Activated CD8-positive, alpha-beta T cell treated with anti-CD3 and anti-CD28 coated beads, Interleukin-2, amount 10 ng/mL, durations not matched to agents 7 days and 5 days (primary cell): ENCODE results near the gene EIF5A. TPM values are rescaled to one million over a fixed set of nuclear protein-coding genes. Genes with fewer than 3 reads are reported as not detected.
A peak's percentile ranks its signal among the peaks of the same experiment; 100 is the strongest.

Experiments
- ATAC-seq: fragments of 150-1000 bp; cut with Tn5 transposase; one replicate; pipeline ENCODE4 v1.10.0; 2021; ENCODE audit warnings: moderate library complexity
- CTCF ChIA-PET: fragments of 350-600 bp; sonication (Branson Sonifier 250); formaldehyde crosslinking; loops from one replicate; lab custom pipeline; 2021; ENCODE audit warnings: antibody characterized with exemption; lab: Charles Lee
- POLR2A ChIA-PET: fragments of 350-600 bp; sonication (Branson Sonifier 250); formaldehyde crosslinking; loops from one replicate; lab custom pipeline; 2021; ENCODE audit warnings: antibody characterized with exemption; lab: Charles Lee
- DNase-seq: peaks from one replicate; pipeline ENCODE4 v3.0.0-alpha.2; 2020
- H3K27ac Mint-ChIP-seq: one replicate; pipeline ENCODE4 v1.8.0; 2021; ENCODE audit warnings: mild to moderate bottlenecking, mixed read lengths
- H3K27me3 Mint-ChIP-seq: one replicate; pipeline ENCODE4 v1.8.0; 2021; ENCODE audit warnings: low read depth, mixed read lengths
- H3K36me3 Mint-ChIP-seq: one replicate; pipeline ENCODE4 v1.8.0; 2021; ENCODE audit warnings: low read depth, mixed read lengths
- H3K4me1 Mint-ChIP-seq: one replicate; pipeline ENCODE4 v1.8.0; 2021; ENCODE audit warnings: low read depth, mixed read lengths
- H3K4me3 Mint-ChIP-seq: one replicate; pipeline ENCODE4 v1.8.0; 2021; ENCODE audit warnings: mild to moderate bottlenecking, mixed read lengths
- H3K9me3 Mint-ChIP-seq: one replicate; pipeline ENCODE4 v1.8.0; 2022; ENCODE audit warnings: mixed read lengths; ENCODE audit not compliant: insufficient read depth
- total RNA-seq, 2 experiments: library from RNA; stranded (reverse); gene quantifications; one replicate each; pipeline ENCODE4 v1.2.3, GENCODE V29; 2021

The EIF5A gene
- total RNA-seq, 2 experiments from 2014 or later: 685 to 690 TPM

- Mint-ChIP-seq H3K4me1 (peaks cover 61% of the 10 kb centered on the region), H3K4me3 (peak within 1 kb of the TSS; percentile 91), H3K27ac (peak within 1 kb of the TSS; percentile 97), H3K36me3 (peaks cover 63% of the 10 kb centered on the region), H3K27me3 (no peaks in the 10 kb centered on the region), H3K9me3 (no peaks in the 10 kb centered on the region)
- DNase-seq (peak; percentile 96), ATAC-seq (peak; percentile 86)
- POLR2A ChIA-PET: interaction anchor here (0.6 to 3.7 kb wide), 6 partner anchors 12 to 256 kb away, joined by 3 to 24 read pairs (median 6); partner anchors contain the start of genes ACAP1, GABARAP and NEURL4
- CTCF ChIA-PET: interaction anchor here (0.7 to 1.9 kb wide), 4 partner anchors 10 to 31 kb away, joined by 3 to 6 read pairs (median 4); partner anchors contain the start of genes ACAP1 and NEURL4
These were observed 7.5 kb downstream of the EIF5A start, which contains the start of gene GPS2 for GRCh38 chr17:7314719-7315569. Gene GPS2 (minus strand): TSS chr17:7315360. CDS start chr17:7315052, 308 bp downstream.

DNA sequence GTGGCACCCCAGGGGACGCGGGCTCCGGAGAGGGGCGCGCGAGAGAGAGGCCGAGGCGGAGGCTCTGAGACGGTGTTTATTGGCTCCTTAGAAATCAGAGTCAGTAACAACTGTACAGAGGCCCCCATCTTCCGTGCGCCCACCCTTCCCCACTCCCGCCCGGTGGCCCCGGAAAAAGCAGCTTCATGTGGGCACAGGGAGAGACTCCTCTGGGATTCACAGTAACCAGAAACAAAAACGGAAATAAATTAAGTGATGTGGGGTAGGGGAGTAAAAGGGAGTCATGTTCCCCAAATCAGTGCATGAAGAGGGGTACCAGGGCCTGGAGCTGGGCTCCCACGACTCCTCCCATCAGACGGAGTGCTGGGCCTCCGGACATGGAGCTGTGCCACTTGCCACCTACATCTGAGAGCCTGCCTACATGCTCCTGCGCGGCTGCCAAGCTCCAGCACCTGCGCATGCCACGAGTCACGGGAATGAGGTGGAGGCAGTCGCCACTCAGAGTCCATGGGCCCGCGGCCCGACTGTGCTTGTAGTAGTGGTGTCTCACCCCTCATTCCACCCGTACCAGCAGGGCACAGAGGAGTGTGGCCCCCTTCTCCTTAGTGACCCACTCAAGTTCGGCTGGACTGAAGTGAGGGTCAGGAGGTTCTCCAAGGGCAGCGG is 8.3 kb downstream of the EIF5A start:
- peaks cover 56% of the 10 kb centered on the region for H3K36me3 Mint-ChIP-seq
- H3K27ac Mint-ChIP-seq: peak overlapping the region; percentile 97
- H3K4me3 Mint-ChIP-seq: peak overlapping the region; percentile 91
- H3K9me3 Mint-ChIP-seq: no peaks in the 10 kb centered on the region
- no peaks in the 10 kb centered on the region for H3K27me3 Mint-ChIP-seq
- CTCF ChIA-PET: interaction anchor here (0.7 to 1.9 kb wide), 3 partner anchors 9 to 30 kb away, joined by 3 to 6 read pairs (median 3); partner anchors contain the start of gene ACAP1
- peaks cover 54% of the 10 kb centered on the region for H3K4me1 Mint-ChIP-seq
- DNase-seq: no peak
- POLR2A ChIA-PET: interaction anchor here (1.2 to 3.7 kb wide), 5 partner anchors 11 to 74 kb away, joined by 3 to 24 read pairs (median 9); partner anchors contain the start of genes ACAP1, GABARAP and NEURL4
- no peak for ATAC-seq

- peak overlapping the region; percentile 40 for H3K4me3 Mint-ChIP-seq
- H3K9me3 Mint-ChIP-seq: no peaks in the 10 kb centered on the region
- peaks cover 41% of the 10 kb centered on the region for H3K4me1 Mint-ChIP-seq
- no peak for DNase-seq
- ChIA-PET CTCF (interaction anchor here (1.5 kb wide), 1 partner anchor 12 kb away, joined by 5 read pairs; no protein-coding TSS in a partner anchor), POLR2A (interaction anchor here (1.0 to 1.2 kb wide), 2 partner anchors 10 to 13 kb away, joined by 3 to 4 read pairs; no protein-coding TSS in a partner anchor)
- H3K36me3 Mint-ChIP-seq: peaks cover 54% of the 10 kb centered on the region
- ATAC-seq: no peak
- H3K27me3 Mint-ChIP-seq: no peaks in the 10 kb centered on the region
- peak overlapping the region; percentile 40 for H3K27ac Mint-ChIP-seq
These were observed 9.9 kb downstream of the EIF5A start for GRCh38 chr17:7317161-7317803.

DNA sequence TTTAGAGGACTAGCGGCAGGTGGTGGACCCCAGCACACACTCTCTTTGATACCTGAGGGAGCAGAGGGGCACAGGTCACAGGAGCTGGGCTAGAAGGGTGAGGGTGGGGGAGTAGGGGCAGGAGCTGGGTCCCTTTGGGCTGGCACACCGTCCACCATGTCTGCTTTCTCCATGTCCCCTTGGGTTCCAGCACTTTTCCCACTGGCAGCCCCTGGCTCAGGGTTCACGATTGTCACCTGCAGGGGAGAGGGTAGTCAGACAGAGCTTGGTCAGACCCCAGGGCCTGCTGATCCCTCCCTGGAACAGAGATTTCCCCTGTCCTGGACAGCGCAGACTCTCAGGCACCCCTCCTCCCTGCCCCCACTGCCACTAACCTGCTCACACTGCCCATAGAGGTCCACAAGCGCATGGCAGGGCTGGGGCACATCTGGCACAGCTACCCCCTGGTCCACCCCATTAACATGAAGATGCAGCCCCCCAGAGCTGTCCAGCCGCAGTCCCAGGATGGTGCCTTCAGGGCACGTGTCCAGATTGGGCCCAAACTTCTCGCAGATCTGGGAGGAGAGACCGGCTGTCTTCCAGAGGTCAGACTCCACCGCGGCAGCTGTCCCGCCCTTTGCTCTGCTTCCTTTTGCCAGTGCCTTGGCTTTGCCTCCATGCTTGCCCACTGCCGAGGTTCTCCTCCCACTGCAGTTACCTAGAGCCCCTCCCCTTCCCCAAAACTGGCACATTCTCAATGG is 10.9 kb downstream of the EIF5A start:
- H3K4me1 Mint-ChIP-seq: peaks cover 31% of the 10 kb centered on the region
- H3K9me3 Mint-ChIP-seq: no peaks in the 10 kb centered on the region
- H3K27ac Mint-ChIP-seq: no peak overlapping the region
- ATAC-seq (no peak), DNase-seq (no peak)
- H3K36me3 Mint-ChIP-seq: peaks cover 52% of the 10 kb centered on the region
- H3K4me3 Mint-ChIP-seq: no peak overlapping the region
- H3K27me3 Mint-ChIP-seq: no peaks in the 10 kb centered on the region
- ChIA-PET POLR2A (interaction anchor here (1.0 to 1.2 kb wide), 2 partner anchors 9 to 12 kb away, joined by 3 to 4 read pairs; no protein-coding TSS in a partner anchor), CTCF (interaction anchor here (1.5 kb wide), 1 partner anchor 11 kb away, joined by 5 read pairs; no protein-coding TSS in a partner anchor)

- H3K9me3 Mint-ChIP-seq: no peaks in the 10 kb centered on the region
- no peak for DNase-seq
- ATAC-seq: no peak
- peaks cover 50% of the 10 kb centered on the region for H3K36me3 Mint-ChIP-seq
- ChIA-PET CTCF (interaction anchor here (1.3 to 2.2 kb wide), 3 partner anchors 8 to 15 kb away, joined by 3 to 7 read pairs (median 6); partner anchors contain the start of genes ACAP1 and NEURL4), POLR2A (interaction anchor here (0.7 kb wide), 1 partner anchor 10 kb away, joined by 3 read pairs; no protein-coding TSS in a partner anchor)
- peaks cover 16% of the 10 kb centered on the region for H3K4me1 Mint-ChIP-seq
- no peaks in the 10 kb centered on the region for H3K27me3 Mint-ChIP-seq
- H3K27ac Mint-ChIP-seq: no peak overlapping the region
- H3K4me3 Mint-ChIP-seq: no peak overlapping the region
These were observed 14.0 kb downstream of the EIF5A start for GRCh38 chr17:7321466-7321865.

GRCh38 chr17:7322520-7323194 is 15.2 kb downstream of the EIF5A start:
- ChIA-PET POLR2A (interaction anchor here (0.6 kb wide), 1 partner anchor 14 kb away, joined by 3 read pairs; the partner anchor contains the start of gene ACAP1), CTCF (interaction anchor here (1.3 to 1.9 kb wide), 3 partner anchors 9 to 14 kb away, joined by 3 to 13 read pairs (median 6); partner anchors contain the start of gene ACAP1)
- Mint-ChIP-seq H3K36me3 (peaks cover 46% of the 10 kb centered on the region), H3K27me3 (no peaks in the 10 kb centered on the region), H3K4me3 (no peak overlapping the region), H3K4me1 (peaks cover 19% of the 10 kb centered on the region), H3K9me3 (no peaks in the 10 kb centered on the region), H3K27ac (no peak overlapping the region)
- no peak for ATAC-seq
- no peak for DNase-seq

GRCh38 chr17:7323731-7324437 is 16.5 kb downstream of the EIF5A start:
- H3K27ac Mint-ChIP-seq: peak overlapping the region; percentile 49
- CTCF ChIA-PET: interaction anchor here (0.8 to 2.1 kb wide), 7 partner anchors 9 to 238 kb away, joined by 3 to 15 read pairs (median 4); partner anchors contain the start of genes ACAP1 and GPS2
- DNase-seq: peak; percentile 71
- ATAC-seq: peak; percentile 48
- H3K9me3 Mint-ChIP-seq: no peaks in the 10 kb centered on the region
- peaks cover 29% of the 10 kb centered on the region for H3K4me1 Mint-ChIP-seq
- H3K4me3 Mint-ChIP-seq: no peak overlapping the region
- POLR2A ChIA-PET: interaction anchor here (0.7 to 1.0 kb wide), 2 partner anchors 13 kb away, joined by 4 to 6 read pairs; partner anchors contain the start of gene ACAP1
- peaks cover 40% of the 10 kb centered on the region for H3K36me3 Mint-ChIP-seq
- H3K27me3 Mint-ChIP-seq: no peaks in the 10 kb centered on the region

- Mint-ChIP-seq H3K9me3 (no peaks in the 10 kb centered on the region), H3K4me1 (peaks cover 29% of the 10 kb centered on the region), H3K36me3 (peaks cover 39% of the 10 kb centered on the region), H3K27me3 (no peaks in the 10 kb centered on the region), H3K27ac (peak overlapping the region; percentile 55), H3K4me3 (no peak overlapping the region)
- ATAC-seq (no peak), DNase-seq (no peak)
- POLR2A ChIA-PET: interaction anchor here (1.0 kb wide), 1 partner anchor 13 kb away, joined by 6 read pairs; the partner anchor contains the start of gene ACAP1
- CTCF ChIA-PET: interaction anchor here (0.6 to 3.0 kb wide), 11 partner anchors 9 to 238 kb away, joined by 3 to 41 read pairs (median 3); partner anchors contain the start of genes ACAP1 and GPS2
These were observed 17.0 kb downstream of the EIF5A start for GRCh38 chr17:7324438-7324779.

GRCh38 chr17:7325031-7325528 is 17.7 kb downstream of the EIF5A start:
- Mint-ChIP-seq H3K9me3 (no peaks in the 10 kb centered on the region), H3K4me3 (no peak overlapping the region), H3K4me1 (peaks cover 35% of the 10 kb centered on the region), H3K27ac (peak overlapping the region; percentile 55), H3K27me3 (no peaks in the 10 kb centered on the region), H3K36me3 (peaks cover 39% of the 10 kb centered on the region)
- ATAC-seq: no peak
- ChIA-PET POLR2A (interaction anchor here (1.0 kb wide), 1 partner anchor 12 kb away, joined by 6 read pairs; the partner anchor contains the start of gene ACAP1), CTCF (interaction anchor here (0.6 to 3.0 kb wide), 11 partner anchors 8 to 237 kb away, joined by 3 to 41 read pairs (median 3); partner anchors contain the start of genes ACAP1 and GPS2)
- no peak for DNase-seq
